Cerebellar cortex (tissue), 1 donor: Measurements from ENCODE around the gene TEX44.
"Not testable (repeated sequence)": the region's sequence is repeated elsewhere in the genome, so short reads cannot be mapped to it uniquely, and the experiment has no call there.

ENCODE experiments used
- DNase-seq: peaks from one replicate; pipeline ENCODE4 v3.0.0-alpha.2; 2015; ENCODE audit warnings: low spot score

Gene TEX44

DNA sequence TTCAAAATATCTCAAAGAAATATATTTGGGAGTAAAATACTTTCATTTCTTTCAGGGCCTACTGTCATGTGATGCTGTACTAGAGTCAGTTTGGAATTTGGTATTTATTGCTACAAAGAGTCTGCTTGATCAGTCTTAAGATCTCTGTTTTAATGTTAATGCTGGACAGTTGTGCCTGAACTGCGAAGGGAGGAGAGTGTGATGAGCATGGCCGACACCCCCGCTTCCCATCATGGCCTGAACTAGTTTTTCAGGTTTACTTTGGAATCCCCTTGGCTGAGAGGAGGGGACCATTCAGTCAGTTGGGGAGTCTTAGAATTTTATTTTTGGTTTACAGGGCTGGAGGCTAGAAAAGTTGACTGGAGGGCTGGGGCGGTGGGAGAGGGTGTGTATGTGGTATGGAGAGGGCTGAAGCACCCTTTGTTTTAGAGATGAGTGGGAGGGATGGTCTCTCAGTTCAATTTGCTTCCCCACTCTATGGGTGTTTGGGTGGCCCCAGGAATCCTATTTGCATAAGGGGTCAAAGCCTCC lies 20.9 kb upstream of the TEX44 start:
- no peak for DNase-seq

DNA sequence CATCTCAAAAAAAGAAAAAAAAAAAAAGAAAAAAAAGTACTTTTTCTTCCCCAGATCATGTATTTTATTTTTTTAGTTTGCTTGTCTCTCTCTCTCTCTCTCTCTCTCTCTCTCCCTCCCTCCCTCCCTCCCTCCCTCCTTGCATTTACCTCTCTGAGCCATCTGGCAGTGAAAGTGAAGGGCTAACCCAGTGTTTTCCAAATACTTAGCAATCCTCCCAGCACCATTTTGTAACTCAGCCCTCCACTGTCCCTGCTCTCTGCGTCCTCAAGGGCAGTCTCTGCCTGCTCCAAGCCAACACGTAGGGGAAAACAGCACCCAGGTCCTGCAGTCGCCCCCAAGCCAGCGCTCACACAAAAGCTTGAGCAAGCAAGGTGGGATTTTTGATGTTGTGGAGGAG lies 19.6 kb upstream of the TEX44 start:
- no peak for DNase-seq

DNA sequence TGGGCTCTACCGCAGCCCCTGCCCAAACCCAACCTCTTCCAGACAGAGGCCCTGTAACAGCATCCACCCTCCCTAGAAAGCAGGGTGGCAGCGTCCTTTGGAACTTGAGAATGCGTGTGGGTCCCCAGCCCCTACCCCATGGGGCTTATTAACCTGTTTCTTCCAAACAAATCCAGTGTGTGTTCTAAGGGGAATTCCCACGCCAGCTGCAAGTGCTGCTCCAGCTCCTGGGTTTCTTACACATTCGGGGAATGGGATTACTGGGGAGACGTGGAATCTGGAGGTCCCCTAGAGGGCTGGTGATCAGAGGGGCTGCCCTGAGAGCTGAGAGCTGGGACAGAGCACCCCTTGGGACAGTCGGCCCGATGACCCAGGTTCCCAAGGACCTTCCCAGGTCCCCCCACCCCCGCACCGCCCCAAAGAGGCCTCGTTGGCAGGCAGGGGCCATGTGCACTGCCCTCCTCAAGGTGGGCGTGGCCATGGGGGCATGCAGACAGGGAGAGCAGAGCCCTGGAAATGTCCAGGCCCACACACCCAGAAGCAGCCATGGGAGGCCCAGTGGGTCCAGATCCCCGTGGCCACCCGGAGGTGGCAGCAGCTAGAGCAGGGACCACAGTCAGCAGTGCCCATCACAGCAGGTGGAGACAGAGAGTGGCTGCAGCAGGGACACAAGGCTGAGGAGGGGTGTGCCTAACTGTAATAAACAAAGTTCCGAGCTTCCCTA lies 18.8 kb upstream of the TEX44 start:
- DNase-seq: no peak

DNA sequence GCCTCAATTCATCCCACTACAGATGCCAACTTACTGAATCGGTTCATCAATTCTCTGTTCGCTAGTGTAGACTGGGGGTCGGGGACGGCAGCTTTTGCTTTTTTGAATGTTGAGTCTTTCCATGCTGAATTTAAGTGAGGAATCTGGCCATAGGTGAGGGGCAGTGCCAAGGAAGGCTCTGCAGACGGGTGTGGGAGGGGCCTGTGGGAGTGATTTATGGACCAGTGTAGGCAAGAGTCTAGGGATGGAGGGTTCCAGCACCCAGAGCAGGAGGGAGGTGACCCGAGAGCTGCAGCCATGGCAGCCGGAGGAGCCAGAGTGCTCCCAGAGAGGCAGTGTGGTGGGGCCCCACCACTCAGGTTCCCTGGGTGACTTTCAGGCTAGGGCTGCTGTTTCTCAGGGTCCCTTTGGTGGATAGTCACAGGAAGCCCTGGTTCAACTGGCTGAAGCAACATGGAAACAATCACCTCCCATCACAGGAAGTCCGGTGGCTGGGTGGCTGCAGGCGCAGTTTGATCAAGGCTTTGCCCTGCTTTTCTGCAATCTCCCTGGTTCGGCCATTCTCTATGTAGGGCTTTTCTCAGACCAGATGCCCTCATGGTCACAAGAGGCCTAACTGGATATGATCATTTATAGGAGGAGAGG lies 16.9 kb upstream of the TEX44 start:
- DNase-seq: no peak

DNA sequence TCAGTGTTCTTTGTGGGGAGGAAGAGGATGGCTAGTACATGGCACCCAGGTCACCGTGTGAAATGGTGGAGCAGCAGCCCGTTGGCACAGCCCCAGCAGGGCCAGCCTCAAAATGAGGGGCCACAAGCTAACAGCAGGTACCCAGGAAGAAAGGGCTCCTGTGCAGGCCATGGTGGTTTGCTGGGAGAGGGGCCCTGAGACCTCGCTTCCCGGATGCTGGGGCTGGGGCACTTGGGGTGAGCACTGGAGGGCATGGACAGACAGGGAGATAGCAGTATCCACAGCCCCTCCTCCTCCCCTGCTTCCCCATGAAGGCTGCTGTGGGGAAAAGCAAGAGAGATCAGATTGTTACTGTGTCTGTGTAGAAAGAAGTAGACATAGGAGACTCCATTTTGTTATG lies 16.2 kb upstream of the TEX44 start:
- no peak for DNase-seq

DNA sequence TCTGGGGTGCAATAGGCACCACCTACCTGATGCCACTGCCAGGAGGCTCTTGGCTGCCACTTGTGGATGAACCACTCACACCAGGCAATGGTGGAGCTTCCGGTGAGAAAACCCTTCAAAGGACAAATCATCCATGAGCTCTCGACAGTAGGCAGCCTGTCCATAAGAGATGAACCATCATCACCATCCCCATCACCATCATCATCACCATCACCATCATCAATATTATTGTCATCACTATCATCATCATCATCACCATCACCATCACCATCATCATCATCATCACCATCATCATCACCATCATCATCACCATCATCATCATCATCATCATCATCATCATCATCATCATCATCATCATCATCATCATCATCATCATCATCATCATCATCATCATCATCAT lies 14.0 kb upstream of the TEX44 start:
- DNase-seq: not testable (repeated sequence)

DNA sequence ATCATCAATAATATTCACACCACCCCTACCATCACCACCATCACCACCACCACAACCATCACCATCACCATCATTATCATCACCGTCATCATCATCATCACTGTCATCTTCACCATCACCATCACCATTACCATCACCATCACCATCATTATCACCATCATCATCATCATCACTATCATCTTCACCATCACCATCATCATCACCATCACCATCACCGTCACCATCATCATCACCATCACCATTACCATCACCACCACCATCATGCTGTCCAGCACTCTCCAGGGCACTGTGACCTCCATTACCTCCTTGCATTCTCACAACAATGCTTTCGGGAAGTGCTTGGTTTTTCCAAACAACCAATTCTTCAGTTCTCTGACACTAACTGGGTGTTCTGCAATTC lies 13.1 kb upstream of the TEX44 start:
- DNase-seq: no peak

DNA sequence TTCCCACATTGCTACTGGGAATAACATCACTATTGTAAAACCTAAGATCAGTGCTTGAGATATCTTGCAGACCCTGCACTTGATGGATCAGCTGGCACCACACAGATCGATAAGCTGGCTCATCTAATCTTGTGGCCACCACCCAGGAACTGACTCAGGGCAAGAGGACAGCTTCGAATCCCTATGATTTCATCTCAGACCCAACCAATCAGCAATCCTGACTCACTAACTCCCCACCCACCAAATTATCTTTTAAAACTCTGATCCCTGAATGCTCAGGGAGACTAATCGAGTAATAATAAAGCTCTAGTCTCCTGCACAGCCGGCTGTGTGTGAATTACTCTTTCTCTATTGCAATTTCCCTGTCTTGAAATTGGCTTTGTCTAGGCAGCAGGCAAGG lies 11.3 kb upstream of the TEX44 start:
- DNase-seq: no peak

DNA sequence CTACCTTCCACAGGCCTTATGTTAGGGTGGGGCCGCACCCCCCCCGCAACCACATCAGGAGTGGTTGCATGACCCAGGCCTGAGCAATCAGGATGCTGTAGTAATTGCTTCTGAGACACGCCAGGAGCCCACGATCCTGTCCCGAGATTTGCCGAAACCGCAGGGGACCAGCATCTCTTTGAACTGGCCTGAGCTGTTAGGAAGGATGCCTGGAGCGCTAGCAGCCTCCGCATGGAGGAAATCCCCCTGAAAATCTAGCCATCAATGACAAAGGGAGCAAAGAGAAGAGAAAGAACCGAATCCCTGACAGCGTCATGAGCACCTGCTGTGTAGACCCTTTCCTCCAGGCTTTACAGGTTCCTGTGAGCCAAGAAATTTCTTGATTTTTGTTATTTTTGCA lies 8.7 kb upstream of the TEX44 start:
- DNase-seq: no peak

DNA sequence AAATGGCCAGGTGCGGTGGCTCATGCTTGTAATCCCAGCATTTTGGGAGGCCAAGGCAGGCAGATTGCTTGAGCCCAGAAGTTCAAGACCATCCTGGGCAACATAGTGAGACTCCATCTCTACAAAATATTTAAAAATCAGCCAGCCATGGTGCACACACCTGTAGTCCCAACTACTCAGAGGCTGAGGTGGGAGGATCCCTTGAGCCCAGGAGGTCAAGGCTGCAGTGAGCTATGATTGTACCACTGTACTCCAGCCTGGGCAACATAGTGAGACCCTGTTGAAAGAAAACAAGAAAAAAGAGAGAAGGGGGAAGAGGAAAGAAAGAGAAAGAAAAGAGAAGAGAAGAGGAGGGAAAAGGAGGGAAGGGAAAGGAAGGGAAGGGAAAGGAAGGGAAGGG lies 4.9 kb upstream of the TEX44 start:
- DNase-seq: not testable (repeated sequence)

DNA sequence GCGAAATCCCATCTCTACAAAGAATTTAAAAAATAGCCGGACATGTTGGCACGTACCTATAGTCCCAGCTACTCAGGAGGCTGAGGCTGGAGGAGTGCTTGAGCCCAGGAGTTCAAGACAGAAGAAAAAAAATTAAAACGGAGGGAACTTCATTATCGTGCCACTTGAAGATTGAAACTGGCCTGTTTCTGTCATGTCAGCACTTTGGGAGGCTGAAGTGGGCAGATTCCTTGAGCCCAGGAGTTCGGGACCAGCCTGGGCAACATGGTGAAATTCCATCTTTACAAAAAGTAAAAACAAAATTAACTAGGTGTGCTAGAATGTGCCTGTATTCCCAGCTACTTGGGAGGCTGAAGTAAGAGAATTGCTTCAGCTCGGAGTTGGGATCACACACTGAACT lies 3.0 kb upstream of the TEX44 start:
- DNase-seq: no peak

DNA sequence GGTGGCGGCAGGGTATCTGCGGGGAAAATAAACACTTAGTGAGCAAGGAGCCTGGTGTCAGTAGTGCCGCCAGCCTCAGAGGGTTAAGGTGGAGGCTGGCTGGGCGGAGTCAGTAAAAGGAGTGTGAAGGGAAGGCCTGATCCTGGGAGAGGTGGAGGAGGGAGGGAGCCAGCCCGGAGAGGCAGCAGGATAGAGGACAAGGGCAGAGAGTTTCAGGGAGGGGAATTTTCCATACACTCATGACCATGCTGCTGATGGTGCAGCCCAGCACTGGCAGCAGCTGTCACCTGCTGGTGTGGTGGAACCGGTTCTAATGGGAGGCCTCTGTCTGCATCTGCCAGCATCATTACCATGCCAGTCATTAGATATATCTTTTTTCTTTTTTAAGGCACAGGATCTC lies 2.0 kb upstream of the TEX44 start:
- no peak for DNase-seq

DNA sequence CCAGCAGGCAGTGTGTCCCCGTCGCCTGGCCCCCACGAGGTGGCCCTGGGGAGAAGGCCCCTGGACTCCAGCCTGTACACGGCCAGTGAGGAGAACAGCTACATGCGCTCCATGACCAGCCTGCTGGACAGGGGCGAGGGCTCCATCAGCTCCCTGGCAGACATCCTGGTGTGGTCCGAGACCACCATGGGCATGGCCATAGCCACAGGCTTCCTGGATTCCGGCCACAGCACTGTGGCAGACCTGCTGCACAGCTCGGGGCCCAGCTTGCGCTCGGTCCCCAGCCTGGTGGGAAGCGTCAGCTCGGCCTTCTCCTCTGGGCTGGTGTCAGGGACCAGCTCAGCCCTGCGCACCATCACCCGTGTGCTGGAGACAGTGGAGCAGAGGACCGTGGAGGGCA lies 1.0 kb downstream of the TEX44 start:
- DNase-seq: no peak

DNA sequence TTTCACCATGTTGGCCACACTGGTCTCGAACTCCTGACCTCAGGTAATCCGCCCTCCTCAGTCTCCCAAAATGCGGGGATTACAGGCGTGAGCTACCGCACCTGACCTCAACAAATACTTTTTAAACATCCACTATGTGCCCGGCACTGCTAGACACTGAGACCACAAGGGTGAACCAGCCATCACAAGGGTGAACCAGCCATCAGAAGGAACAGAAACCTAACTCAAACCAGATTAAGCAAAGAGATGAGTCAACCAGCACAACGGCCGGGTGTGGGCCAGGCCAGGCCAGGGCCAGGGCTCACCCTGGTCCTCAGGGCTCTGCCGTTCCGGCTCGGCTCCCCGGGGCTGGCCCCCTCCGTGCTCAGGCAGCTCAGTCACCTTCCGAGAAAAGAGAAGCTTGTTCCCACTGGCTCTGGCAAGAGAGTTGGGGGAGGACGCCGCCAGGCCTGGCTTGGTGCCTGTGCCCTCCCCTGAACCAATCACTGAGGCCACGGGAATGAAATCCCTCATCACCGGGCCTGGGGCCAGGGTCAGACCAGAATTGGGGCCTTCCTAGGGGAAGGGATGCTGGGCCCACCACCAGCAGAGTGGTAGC lies 4.4 kb downstream of the TEX44 start:
- DNase-seq: peak; percentile 52

DNA sequence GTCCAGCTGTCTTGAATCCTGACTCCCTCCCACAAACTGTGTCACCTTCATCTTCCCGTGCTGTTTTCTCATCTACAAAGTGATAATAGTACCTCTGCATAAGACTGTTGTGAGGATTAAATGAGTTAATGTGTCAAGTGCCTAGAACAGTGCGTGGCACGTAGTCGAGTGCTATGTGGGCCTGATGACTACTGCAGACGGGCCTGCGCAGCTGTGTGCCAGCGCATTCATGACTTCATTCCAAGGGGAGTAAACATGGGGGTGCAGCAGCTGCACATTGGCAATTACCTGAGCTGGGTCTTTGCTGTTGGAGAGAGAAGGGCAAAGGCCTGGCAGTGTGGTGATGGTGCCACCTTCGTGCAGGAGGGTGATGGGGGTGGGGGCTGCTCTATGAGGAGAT lies 5.0 kb downstream of the TEX44 start:
- DNase-seq: no peak

DNA sequence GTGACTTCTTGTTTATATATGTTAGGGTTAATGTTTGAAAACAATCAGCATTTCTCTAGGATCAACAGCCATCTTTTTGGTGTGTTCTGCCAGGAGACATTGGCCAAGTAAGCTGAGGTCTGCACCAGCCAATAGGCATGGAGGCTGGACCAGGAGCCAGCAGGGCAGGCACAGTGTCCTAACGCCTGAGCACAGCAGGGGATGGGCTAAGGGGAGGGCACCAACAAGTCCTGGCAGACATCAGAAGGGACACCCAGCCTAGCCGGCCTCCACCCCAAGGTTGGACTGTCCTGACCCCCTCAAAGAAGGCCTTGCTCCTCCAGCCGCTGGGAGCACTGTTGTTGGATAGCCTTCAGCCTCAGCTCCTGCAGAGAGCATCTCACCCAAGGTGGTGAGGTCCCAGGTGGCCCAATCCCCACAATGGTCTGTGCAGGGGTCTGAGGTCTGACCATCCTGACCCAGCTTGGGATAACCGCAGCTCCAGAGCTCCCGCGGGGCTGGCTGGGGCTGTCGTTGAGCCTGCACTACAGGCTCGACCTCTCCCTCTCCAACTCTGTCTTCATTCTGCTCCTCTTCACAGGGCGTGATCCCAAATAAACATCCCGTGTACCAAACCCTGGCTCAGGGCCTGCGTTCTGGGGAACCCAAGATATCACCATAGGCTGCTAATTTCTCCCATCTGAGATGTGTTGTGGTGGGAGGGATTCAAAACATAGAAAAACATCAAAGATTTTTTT lies 8.1 kb downstream of the TEX44 start:
- DNase-seq: no peak

DNA sequence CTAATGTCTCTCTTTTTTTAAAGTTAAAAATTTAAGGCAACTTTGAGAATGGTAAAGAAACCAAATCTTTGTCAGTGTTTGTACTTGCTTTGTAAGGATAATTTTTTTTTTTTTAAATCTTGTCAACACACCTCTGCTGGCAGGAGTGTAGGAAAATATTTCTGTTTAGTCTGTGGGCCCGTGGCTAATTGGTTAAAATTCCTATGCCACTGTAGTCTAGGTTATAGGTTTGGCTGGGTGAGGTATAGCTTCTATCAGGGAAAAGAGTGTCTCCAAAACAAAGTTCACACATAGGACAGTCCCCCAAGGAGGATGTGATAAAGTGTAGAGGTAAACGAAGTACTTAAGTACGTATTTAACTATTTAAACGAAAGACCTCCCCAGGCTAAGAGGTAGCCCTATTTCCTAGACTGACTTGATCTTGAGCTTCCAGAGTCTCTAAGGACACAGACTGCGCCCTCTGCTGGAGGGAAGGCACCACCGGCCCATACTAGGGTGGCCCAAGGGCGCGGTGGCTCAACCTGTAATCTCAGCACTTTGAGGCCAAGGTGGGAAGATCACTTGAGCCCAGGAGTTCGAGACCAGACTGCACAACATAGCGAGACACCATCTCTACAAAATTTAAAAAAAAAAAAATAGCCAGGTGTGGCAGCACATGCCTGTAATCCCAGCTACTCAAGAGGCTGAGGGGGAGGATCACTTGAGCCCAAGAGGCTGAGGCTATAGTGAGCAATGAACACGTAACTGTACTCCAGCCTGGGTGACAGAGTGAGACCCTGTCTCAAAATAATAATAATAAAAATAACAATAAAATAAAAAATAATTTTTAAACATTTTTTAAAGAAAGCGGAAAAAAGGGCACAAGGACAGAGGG lies 8.9 kb downstream of the TEX44 start:
- DNase-seq: peak; percentile 84

DNA sequence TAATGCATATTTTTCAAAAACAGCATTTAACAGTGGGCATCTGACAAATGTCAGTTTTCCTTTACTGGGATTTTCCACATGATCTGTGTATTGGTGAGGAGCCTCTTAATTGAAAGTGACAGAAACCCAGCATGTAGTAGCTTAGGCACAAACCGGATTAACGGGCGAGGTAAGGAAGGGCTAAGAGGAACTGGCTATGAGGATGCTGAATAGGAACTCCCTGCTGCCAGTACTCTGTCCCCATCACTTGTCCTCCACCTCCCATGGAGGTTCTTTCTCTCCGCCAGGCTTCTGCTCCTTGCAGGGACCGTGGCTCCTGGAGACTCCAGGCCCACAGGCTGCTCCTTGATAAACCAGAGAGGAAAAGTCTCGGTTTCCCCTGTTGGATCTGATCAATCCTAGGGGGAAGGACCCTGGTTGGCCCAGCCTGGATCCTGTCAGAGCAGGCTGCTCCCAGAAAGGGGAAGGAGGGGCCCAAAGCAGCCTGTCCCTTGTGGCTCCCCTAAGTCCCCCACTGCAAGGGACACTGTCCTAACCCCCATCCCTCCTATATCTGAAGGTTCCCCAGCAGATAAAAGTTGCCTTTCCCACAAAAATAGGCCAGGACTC lies 10.3 kb downstream of the TEX44 start:
- peak; percentile 67 for DNase-seq

DNA sequence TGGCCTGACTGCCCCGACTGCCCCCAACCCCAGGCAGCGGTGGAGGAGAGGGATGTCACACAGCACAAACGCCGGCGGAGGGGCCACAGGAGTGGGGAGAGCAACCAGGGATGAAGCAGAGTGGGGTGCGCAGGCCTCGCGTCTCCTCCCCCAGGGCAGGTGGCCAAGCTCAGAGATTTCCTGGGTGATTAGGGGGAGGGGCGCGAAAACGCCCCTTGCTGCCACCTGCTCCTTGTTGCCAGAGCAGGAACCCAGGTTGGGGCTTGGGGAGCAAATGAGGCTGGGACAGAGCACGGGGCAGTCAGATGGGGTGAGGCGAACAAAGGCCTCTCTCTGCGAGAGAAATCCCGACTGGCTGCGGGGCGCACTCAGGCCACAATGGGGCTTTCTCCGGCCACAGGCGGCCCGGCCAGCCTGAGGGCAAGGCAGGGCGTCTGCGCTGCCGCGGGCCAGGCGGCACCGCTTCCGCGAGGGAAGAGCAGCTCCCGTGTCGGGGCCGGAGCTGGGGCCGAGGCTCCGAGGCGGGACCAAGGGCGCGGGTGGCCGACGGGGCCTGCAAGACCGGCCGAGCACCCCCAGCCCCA lies 11.5 kb downstream of the TEX44 start:
- DNase-seq: peak; percentile 65

DNA sequence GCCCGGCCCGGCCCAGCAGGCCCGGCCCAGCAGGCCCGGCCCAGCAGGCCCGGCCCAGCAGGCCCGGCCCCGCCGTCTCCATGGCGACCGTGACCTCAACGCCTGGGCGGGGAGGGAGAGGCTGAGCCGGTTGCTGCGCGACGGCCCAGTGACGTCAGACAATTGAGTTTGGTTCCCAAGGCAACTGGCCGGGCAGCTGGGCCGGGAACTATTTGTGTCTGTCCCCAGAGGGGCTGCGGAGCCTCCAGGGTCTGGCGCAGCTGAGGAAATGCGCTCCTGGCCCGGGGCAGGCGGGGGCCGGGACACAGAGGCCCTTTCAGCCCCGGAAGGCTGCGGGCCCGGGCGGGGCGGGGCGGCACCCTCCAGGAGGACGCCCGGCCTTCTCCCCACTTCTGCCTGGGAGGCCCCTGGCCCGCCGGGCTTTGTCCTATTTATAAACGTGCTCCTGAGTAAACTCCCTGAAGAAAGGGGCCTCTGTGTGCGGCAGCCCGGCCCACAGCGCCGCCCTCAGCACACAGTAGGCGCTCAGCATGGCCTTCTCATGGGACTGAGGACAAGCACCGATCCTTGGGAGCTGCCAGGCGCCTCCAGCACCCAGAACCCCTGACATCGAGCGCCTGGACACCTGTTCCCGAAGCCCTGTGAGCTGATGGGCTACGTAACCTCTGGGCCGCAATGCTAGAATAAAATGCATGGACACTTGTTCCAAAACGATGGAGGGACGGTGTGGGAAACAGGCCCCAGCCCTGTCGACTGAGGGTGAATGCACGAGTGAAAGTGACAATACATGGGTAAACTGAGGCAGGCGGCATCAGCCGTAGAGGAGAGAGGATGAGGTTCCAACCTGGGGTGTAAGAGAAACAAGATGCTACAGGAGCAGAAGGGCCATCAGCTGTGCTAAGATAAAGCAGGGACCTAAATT lies 12.3 kb downstream of the TEX44 start:
- peak; percentile 99 for DNase-seq
